Keratinocyte (primary cell): ENCODE measurements around the gene CCL11. TPM values are rescaled to one million over a fixed set of nuclear protein-coding genes. Genes with fewer than 3 reads are reported as not detected.

Experiments used
- DNase-seq: peaks from one replicate; pipeline ENCODE4 v3.0.0-alpha.2; 2011; ENCODE audit warnings: low read depth, missing footprints, low spot score
- FAIRE-seq: peaks from 2 replicates; lab custom pipeline; 2011; peaks lifted over from hg19 to GRCh38; lab: Jason Lieb, UNC
- H2AFZ ChIP-seq: 2 replicates; pipeline ENCODE4 v1.6.0; 2012; ENCODE audit warnings: low read length, control low read depth, inconsistent platforms; ENCODE audit not compliant: control insufficient read depth
- H3K27ac ChIP-seq: 2 replicates; pipeline ENCODE4 v1.5.1; 2011; ENCODE audit warnings: low read length; ENCODE audit not compliant: control insufficient read depth, insufficient read depth
- H3K27me3 ChIP-seq: 3 replicates; pipeline ENCODE4 v1.6.0; 2011; ENCODE audit warnings: low read length; ENCODE audit not compliant: control insufficient read depth, insufficient read depth; ENCODE audit errors: extremely low read depth
- H3K36me3 ChIP-seq, 2 experiments: 2 replicates in 1 of 2; 3 replicates in 1 of 2; pipeline ENCODE4 v1.5.1; 2011; ENCODE audit warnings: low read length in 2 of 2, mild to moderate bottlenecking in 1 of 2; ENCODE audit not compliant: control insufficient read depth in 2 of 2, insufficient read depth in 2 of 2; ENCODE audit errors: extremely low read depth in 1 of 2
- H3K4me1 ChIP-seq: 3 replicates; pipeline ENCODE4 v1.5.1; 2011; ENCODE audit warnings: low read length; ENCODE audit not compliant: control insufficient read depth, insufficient read depth; ENCODE audit errors: extremely low read depth
- H3K4me2 ChIP-seq: 3 replicates; pipeline ENCODE4 v1.6.0; 2011; ENCODE audit warnings: low read depth, low read length; ENCODE audit not compliant: control insufficient read depth, insufficient read depth; ENCODE audit errors: extremely low read depth
- H3K4me3 ChIP-seq, 3 experiments: fragments of 200-600 bp in 1 of 3; sonication (generic) in 1 of 3; 2 replicates in 2 of 3; 3 replicates in 1 of 3; pipeline ENCODE4 v1.5.1; 2011 to 2016; ENCODE audit warnings: low read length in 3 of 3, mild to moderate bottlenecking in 3 of 3, control low read depth in 2 of 3, inconsistent platforms in 1 of 3, low read depth in 1 of 3, mixed read lengths in 1 of 3, mixed run types in 1 of 3, moderate library complexity in 1 of 3; ENCODE audit not compliant: control insufficient read depth in 2 of 3, insufficient read depth in 2 of 3; ENCODE audit errors: extremely low read depth in 1 of 3
- H3K79me2 ChIP-seq: 2 replicates; pipeline ENCODE4 v1.6.0; 2012; ENCODE audit warnings: low read length; ENCODE audit not compliant: control insufficient read depth, insufficient read depth
- H3K9ac ChIP-seq: 3 replicates; pipeline ENCODE4 v1.6.0; 2011; ENCODE audit warnings: low read length; ENCODE audit not compliant: control insufficient read depth, insufficient read depth; ENCODE audit errors: extremely low read depth
- H3K9me1 ChIP-seq: 3 replicates; pipeline ENCODE4 v1.6.0; 2011; ENCODE audit warnings: low read length; ENCODE audit not compliant: control insufficient read depth, insufficient read depth; ENCODE audit errors: extremely low read depth
- H3K9me3 ChIP-seq: 2 replicates; pipeline ENCODE4 v1.5.1; 2012; ENCODE audit warnings: low read depth, low read length; ENCODE audit not compliant: control insufficient read depth
- H4K20me1 ChIP-seq: 3 replicates; pipeline ENCODE4 v1.6.0; 2011; ENCODE audit warnings: low read length; ENCODE audit not compliant: control insufficient read depth, insufficient read depth; ENCODE audit errors: extremely low read depth
- CTCF ChIP-seq, 3 experiments: IDR thresholded peaks in 1 of 3; conservative IDR thresholded peaks in 1 of 3; optimal IDR thresholded peaks in 1 of 3; 2 replicates in 2 of 3; 3 replicates in 1 of 3; pipeline versions ENCODE3 to v1.5.1; 2011; ENCODE audit warnings: low read length in 3 of 3, mild to moderate bottlenecking in 3 of 3, moderate library complexity in 2 of 3, control low read depth in 1 of 3, inconsistent platforms in 1 of 3; ENCODE audit not compliant: insufficient read depth in 2 of 3; ENCODE audit errors: extremely low read depth in 1 of 3
- EZH2 ChIP-seq: IDR thresholded peaks from one replicate; pipeline ENCODE4 v1.6.1; 2012; ENCODE audit warnings: inconsistent platforms, mild to moderate bottlenecking, low read length, moderate library complexity
- dilution Hi-C: fragments of 300-500 bp; cut with MboI; formaldehyde crosslinking; loops from one replicate; pipeline ENCODE4 v1.7.0; 2020; ENCODE audit warnings: low sequenced_read_pairs; ENCODE audit not compliant: extremely low pct_ligation_motif_present
- polyA plus RNA-seq, 5 experiments: library from polyadenylated mRNA; depleted of rRNA in 3 of 5; stranded (reverse) in 3 of 5; stranded (forward) in 1 of 5; unstranded in 1 of 5; fragments of >200 nt; gene quantifications; 1 replicate in 1 of 5; 2 replicates in 3 of 5; 3 replicates in 1 of 5; pipeline versions ENCODE4 v1.2.1 to v1.2.3, GENCODE V29; 2011 to 2012; ENCODE audit warnings: missing spikeins in 2 of 5, low read depth in 1 of 5, low replicate concordance in 1 of 5

Gene CCL11
- polyA plus RNA-seq, 1 donor (not counting 4 experiments of a cell fraction or from before 2014, with no cell fraction given) = not detected

GRCh38 chr17:34305606-34306005 lies 20.1 kb downstream of the CCL11 start:
- no peak for DNase-seq
- Histone ChIP-seq H3K4me2 (no peak overlapping the region), H2AFZ (no peak overlapping the region), H3K9ac (no peak overlapping the region), H4K20me1 (no peaks in the 10 kb centered on the region), H3K9me3 (no peaks in the 10 kb centered on the region), H3K79me2 (no peaks in the 10 kb centered on the region), H3K27me3 (no peaks in the 10 kb centered on the region), H3K4me1 (peaks cover 9% of the 10 kb centered on the region), H3K9me1 (no peaks in the 10 kb centered on the region), H3K36me3 (no peaks in the 10 kb centered on the region), H3K4me3 (no peak overlapping the region), H3K27ac (no peak overlapping the region)
- dilution Hi-C loops = no loop called here
- no peak for FAIRE-seq
- TF ChIP-seq EZH2 (no peak), CTCF (optimal IDR thresholded peaks at IDR 0.05 in 1 of 3, IDR thresholded peaks at IDR 0.05 in 1 of 3, conservative IDR thresholded peaks at IDR 0.05 in 1 of 3; ENCODE audit: extremely low read depth in 1 of 3, insufficient read depth in 2 of 3, low read length in 3 of 3) (no peak)

- dilution Hi-C loops = no loop called here
- no peak overlapping the region for H3K27ac ChIP-seq
- peak; percentile 46 for FAIRE-seq
These were observed 20.9 kb downstream of the CCL11 start for GRCh38 chr17:34306466-34306865.

More at GRCh38 chr17:34306466-34306865, 20.9 kb downstream of the CCL11 start:
- H4K20me1 ChIP-seq = no peaks in the 10 kb centered on the region
- H2AFZ ChIP-seq = no peak overlapping the region
- DNase-seq = no peak
- H3K9me3 ChIP-seq = no peaks in the 10 kb centered on the region
- no peak overlapping the region for H3K4me2 ChIP-seq
- no peaks in the 10 kb centered on the region for H3K79me2 ChIP-seq
- H3K4me1 ChIP-seq = peaks cover under 1% of the 10 kb centered on the region
- TF ChIP-seq CTCF (optimal IDR thresholded peaks at IDR 0.05 in 1 of 3, IDR thresholded peaks at IDR 0.05 in 1 of 3, conservative IDR thresholded peaks at IDR 0.05 in 1 of 3; ENCODE audit: extremely low read depth in 1 of 3, insufficient read depth in 2 of 3, low read length in 3 of 3) = peak; percentile 44 to 66 (median 54)
- no peak for TF ChIP-seq EZH2
- no peak overlapping the region for H3K4me3 ChIP-seq
- H3K27me3 ChIP-seq = no peaks in the 10 kb centered on the region
- H3K9ac ChIP-seq = no peak overlapping the region
- H3K36me3 ChIP-seq = no peaks in the 10 kb centered on the region
- no peaks in the 10 kb centered on the region for H3K9me1 ChIP-seq
